HG02678 (cell line): ENCODE data around the gene ERG28.

Source experiments
- ATAC-seq: cut with Tn5 transposase; IDR thresholded peaks from one replicate; pipeline ENCODE4 v1.9.1; 2021; ENCODE audit warnings: mild to moderate bottlenecking, moderate library complexity; ENCODE audit not compliant: unreplicated experiment

ERG28 gene

DNA sequence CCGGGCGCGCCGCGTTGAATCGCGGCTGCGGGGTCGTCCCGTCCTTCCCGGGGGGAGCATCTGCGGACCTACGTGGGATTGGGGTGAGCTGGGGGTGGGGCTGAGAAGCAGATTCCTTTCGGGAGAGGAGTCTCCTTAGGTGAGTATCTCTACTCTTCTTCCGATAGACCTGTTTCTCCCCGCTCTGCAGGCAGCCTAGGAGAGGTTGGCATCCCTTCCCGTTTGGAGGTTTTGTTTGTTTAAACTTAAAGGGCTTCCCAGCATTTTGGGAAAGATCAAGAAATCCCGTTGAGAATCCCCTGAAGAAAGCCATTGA lies 781 bp upstream of the ERG28 start:
- no peak for ATAC-seq

GRCh38 chr14:75660238-75660629 lies 442 bp downstream of the ERG28 start:
- ATAC-seq, result no peak

GRCh38 chr14:75658957-75659356 lies 1.7 kb downstream of the ERG28 start:
- ATAC-seq, result no peak

- no peak for ATAC-seq
Measured at GRCh38 chr14:75657331-75657730, 3.3 kb downstream of the ERG28 start.

DNA sequence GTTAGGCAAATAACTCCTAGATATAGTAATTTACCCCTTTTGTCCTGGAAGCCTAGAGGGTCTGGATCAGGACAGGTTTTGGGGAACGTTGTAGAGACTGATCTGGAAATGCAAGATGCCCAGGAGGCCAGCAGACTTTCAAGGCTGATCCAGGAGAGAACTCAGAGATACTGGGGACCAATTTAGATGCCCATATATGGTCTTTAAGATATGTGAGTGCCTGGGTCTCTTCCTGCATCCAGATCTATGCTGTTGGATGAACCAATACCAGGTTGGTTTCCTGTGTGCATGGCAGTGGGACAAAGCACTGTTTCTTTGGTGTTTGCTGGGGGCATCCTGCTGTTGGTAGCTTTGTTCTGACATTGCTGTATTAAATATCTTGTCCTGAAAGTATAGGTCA lies 5.4 kb downstream of the ERG28 start:
- ATAC-seq, result no peak

- ATAC-seq, result no peak
Measured at GRCh38 chr14:75654127-75654732, 6.4 kb downstream of the ERG28 start.

GRCh38 chr14:75653563-75653962 lies 7.1 kb downstream of the ERG28 start:
- no peak for ATAC-seq

- no peak for ATAC-seq
Measured at GRCh38 chr14:75650253-75651058, 10.2 kb downstream of the ERG28 start.

DNA sequence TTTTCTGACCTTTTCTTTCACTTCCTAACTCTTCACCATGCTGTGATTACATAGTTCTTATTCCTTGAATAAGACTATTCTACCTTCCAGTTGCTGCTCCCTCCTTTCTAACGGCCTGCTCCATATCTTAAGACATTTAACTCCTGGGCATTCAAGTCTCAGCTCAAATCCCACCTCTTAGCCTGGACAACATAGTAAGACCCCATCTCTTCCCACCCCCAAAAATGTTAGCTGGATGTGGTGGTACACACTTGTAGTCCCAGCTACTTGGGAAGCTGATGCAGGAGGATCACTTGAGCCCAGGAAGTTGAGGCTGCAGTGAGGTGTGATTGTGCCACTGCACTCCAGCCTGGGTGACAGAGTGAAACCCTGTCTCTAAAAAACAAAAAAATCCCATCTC lies 10.9 kb downstream of the ERG28 start:
- ATAC-seq, result no peak

DNA sequence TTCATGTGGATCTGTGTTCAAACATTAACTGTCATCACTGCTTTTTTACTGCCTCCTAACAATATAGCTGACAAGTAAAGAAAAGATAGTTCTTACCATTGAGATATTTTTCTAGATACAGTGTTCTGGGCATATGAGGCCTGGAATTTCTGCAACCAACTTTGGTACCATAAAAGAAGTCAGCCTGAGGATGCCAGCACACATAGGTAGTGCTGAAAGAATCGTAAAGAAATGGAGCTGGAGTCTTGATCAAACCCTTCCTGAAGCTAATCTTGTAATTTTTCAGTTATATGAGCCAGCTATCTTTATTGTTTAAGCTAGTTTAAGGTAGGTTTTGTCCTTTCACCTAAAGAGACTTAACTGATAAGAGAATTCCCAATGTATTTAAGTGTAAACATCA lies 11.3 kb downstream of the ERG28 start:
- ATAC-seq, result no peak

- no peak for ATAC-seq
Measured at GRCh38 chr14:75648066-75648838, 12.4 kb downstream of the ERG28 start.

DNA sequence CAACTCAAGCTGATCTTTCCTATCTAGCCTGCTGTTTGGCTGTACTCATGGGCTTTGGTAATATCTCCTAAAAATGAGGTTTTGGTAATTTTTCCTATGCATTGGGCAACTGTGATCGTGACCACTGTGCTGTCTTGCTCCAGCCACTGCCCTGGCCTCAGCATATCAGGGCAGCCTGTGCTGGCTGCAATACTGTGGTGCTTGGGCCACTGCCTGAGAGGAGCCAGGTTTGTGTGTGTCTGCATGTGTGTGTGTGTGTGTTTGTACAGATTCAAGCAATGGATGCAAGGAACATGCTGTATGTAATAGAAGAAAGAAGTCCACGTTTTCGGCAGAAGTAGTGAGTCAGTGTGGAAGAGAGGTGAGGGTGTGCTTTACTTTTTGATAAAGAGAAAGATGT lies 13.0 kb downstream of the ERG28 start:
- no peak for ATAC-seq

DNA sequence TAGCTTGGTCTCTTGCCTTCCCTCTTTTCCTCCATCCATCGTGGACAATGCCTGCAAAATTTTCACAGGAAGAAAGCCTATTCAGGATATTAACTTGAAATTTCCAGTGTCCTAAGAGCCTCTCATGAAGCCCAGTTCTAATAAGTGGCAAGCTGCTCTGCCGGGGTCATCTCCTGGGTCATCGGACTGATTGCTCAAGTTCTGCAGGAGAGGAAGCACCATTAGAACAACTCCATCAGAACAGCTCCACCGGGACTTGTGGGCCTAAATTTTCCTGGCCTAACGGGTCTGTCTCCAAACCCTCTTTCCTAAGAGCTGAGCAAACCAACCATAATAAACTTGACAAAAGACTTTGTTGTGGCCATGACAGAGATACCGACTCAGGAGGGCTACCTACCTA lies 13.9 kb downstream of the ERG28 start:
- no peak for ATAC-seq

GRCh38 chr14:75645056-75645455 lies 15.6 kb downstream of the ERG28 start:
- ATAC-seq, result no peak

- ATAC-seq, result no peak
Measured at GRCh38 chr14:75643985-75644384, 16.7 kb downstream of the ERG28 start.

- no peak for ATAC-seq
Measured at GRCh38 chr14:75640876-75641275, 19.8 kb downstream of the ERG28 start.

DNA sequence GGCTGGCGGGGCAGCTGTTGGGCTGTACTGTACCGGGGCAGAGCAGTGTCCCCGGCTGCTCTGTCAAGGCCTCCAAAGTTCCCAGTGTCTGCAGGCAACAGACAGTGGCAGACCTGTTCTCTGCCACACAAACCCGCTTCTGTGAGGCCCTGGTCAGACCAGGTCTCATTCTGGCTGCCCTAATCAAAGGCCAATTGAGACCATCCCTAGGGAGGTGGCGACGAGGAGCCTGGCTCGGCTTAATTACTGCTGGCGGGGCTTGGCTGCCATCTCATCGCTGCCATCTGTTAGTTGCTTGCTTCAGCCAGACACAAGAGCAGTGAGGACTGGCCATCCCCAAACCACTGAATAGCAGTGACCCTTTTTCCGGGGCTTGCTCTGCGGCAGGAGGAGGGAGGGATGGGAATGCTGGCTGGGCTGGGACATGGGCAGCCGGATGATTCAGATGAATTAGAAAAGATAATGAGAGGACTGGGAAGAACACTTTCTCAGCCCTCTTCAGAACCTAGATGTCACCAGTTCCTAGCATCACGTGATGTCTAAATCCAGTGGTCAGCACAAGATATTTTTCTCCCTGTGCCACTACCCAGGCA lies 24.5 kb downstream of the ERG28 start:
- no peak for ATAC-seq

GRCh38 chr14:75634848-75635247 lies 25.8 kb downstream of the ERG28 start:
- no peak for ATAC-seq

- ATAC-seq, result no peak
Measured at GRCh38 chr14:75631453-75631831, 29.2 kb downstream of the ERG28 start.

- ATAC-seq, result no peak
Measured at GRCh38 chr14:75630695-75631452, 29.8 kb downstream of the ERG28 start.

DNA sequence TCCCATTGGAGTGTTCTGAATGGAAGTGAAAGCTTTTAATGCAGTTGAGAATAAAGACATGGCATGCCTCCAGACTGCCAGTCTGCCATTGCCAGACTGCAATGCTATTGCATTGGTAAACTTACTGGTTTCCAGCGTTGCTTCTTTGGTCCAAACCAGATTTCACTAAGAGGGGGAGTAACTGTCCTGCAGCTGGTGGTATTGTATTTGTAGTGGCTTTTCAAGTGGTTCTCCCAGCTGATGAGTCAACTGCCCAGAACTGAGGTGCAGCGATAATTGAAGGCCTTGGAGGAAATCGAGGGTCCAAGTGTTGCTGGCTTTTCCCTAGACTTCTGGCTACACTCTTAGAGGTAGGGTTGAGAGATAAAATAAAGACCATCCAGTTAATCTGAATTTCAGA lies 31.9 kb downstream of the ERG28 start:
- ATAC-seq, result no peak
